Peyer's patch (tissue), 4 donors: Measurements from ENCODE around the gene EVI2B. TPM values are rescaled to one million over a fixed set of nuclear protein-coding genes. Genes with fewer than 3 reads are reported as not detected.
"Not testable (repeated sequence)": the region's sequence is repeated elsewhere in the genome, so short reads cannot be mapped to it uniquely, and the experiment has no call there.

Experiments
- DNase-seq, 3 donors: peaks; one replicate each; pipeline ENCODE4 v3.0.0-alpha.2; 2017 to 2019
- H3K27ac ChIP-seq, 4 donors: fragments of 200-600 bp; sonication (generic); one replicate each; pipeline ENCODE4 v1.5.1; 2016 to 2019
- H3K27me3 ChIP-seq, 2 donors: fragments of 200-600 bp; sonication (generic); one replicate each; pipeline ENCODE4 v1.5.1; 2019
- H3K36me3 ChIP-seq, 3 donors: fragments of 200-600 bp; sonication (generic); one replicate each; pipeline ENCODE4 v1.5.1; 2016 to 2019
- H3K4me1 ChIP-seq, 4 donors: fragments of 200-600 bp; sonication (generic); one replicate each; pipeline ENCODE4 v1.5.1; 2016 to 2019
- H3K4me3 ChIP-seq, 4 donors: fragments of 200-600 bp; sonication (generic); 1 replicate in 3 of 4; 2 replicates in 1 of 4; pipeline ENCODE4 v1.5.1; 2016 to 2019; ENCODE audit warnings: mild to moderate bottlenecking in 1 of 4
- H3K9me3 ChIP-seq, 4 donors: fragments of 200-600 bp; sonication (generic); one replicate each; pipeline ENCODE4 v1.5.1; 2016 to 2019; ENCODE audit warnings: mild to moderate bottlenecking in 1 of 4
- CTCF ChIP-seq, 6 experiments: fragments of 450-650 bp in 4 of 6; fragments of 200-600 bp in 2 of 6; sonication (generic) in 1 of 6; IDR thresholded peaks; one replicate each; pipeline ENCODE4 v1.5.1; 2017 to 2019; ENCODE audit warnings: antibody characterized with exemption in 6 of 6, mild to moderate bottlenecking in 3 of 6, moderate library complexity in 1 of 6
- POLR2A ChIP-seq, 2 donors: fragments of 450-650 bp; IDR thresholded peaks; one replicate each; pipeline ENCODE4 v1.5.1; 2017; ENCODE audit warnings: antibody characterized with exemption in 2 of 2, mild to moderate bottlenecking in 2 of 2, moderate library complexity in 2 of 2
- total RNA-seq, 4 donors: library from RNA; depleted of rRNA; stranded (reverse); fragments of >200 nt; gene quantifications; one replicate each; pipeline ENCODE4 v1.1.0, GENCODE V29; 2016

The EVI2B gene
- total RNA-seq, 4 donors from 2014 or later = 5.6 to 70.1 (median 8.7) TPM

GRCh38 chr17:31269036-31269577 is 44.7 kb downstream of the EVI2B start:
- DNase-seq = no peak
- H3K9me3 ChIP-seq = no peaks in the 10 kb centered on the region
- no peak overlapping the region for H3K4me3 ChIP-seq
- peaks cover 0 to 39% (median 0%) of the 10 kb centered on the region in 3 donors for H3K36me3 ChIP-seq
- no peak overlapping the region for H3K27ac ChIP-seq
- H3K4me1 ChIP-seq = no peaks in the 10 kb centered on the region
- H3K27me3 ChIP-seq = no peaks in the 10 kb centered on the region
- TF ChIP-seq POLR2A (IDR thresholded peaks at IDR 0.05) (no peak), CTCF (IDR thresholded peaks at IDR 0.05) (no peak)

GRCh38 chr17:31266042-31266441 is 47.8 kb downstream of the EVI2B start:
- TF ChIP-seq CTCF (IDR thresholded peaks at IDR 0.05) (peak in 2 of 6 experiments; percentile 22 to 28), POLR2A (IDR thresholded peaks at IDR 0.05) (no peak)
- Histone ChIP-seq H3K4me1 (no peaks in the 10 kb centered on the region), H3K27me3 (no peaks in the 10 kb centered on the region), H3K4me3 (no peak overlapping the region), H3K27ac (no peak overlapping the region), H3K9me3 (no peaks in the 10 kb centered on the region), H3K36me3 (peaks cover 0 to 38% (median 0%) of the 10 kb centered on the region in 3 donors)
- DNase-seq = no peak

GRCh38 chr17:31262923-31263322 is 50.9 kb downstream of the EVI2B start:
- peaks cover 0 to 28% (median 0%) of the 10 kb centered on the region in 3 donors for H3K36me3 ChIP-seq
- H3K27ac ChIP-seq, H3K4me1 ChIP-seq, H3K27me3 ChIP-seq, H3K4me3 ChIP-seq, DNase-seq, H3K9me3 ChIP-seq: not testable (repeated sequence)

GRCh38 chr17:31261601-31262000 is 52.3 kb downstream of the EVI2B start:
- peaks cover 0 to 22% (median 0%) of the 10 kb centered on the region in 3 donors for H3K36me3 ChIP-seq
- H3K4me1 ChIP-seq = no peaks in the 10 kb centered on the region
- H3K9me3 ChIP-seq = no peaks in the 10 kb centered on the region
- no peak overlapping the region for H3K27ac ChIP-seq
- H3K4me3 ChIP-seq = no peak overlapping the region
- no peak for TF ChIP-seq POLR2A (IDR thresholded peaks at IDR 0.05)
- TF ChIP-seq CTCF (IDR thresholded peaks at IDR 0.05) = no peak
- no peaks in the 10 kb centered on the region for H3K27me3 ChIP-seq
- no peak for DNase-seq

GRCh38 chr17:31260151-31260550 is 53.7 kb downstream of the EVI2B start:
- Histone ChIP-seq H3K9me3 (no peaks in the 10 kb centered on the region), H3K4me1 (no peaks in the 10 kb centered on the region), H3K27ac (no peak overlapping the region), H3K27me3 (no peaks in the 10 kb centered on the region), H3K36me3 (peaks cover 0 to 9% (median 0%) of the 10 kb centered on the region in 3 donors), H3K4me3 (no peak overlapping the region)
- TF ChIP-seq POLR2A (IDR thresholded peaks at IDR 0.05) (no peak), CTCF (IDR thresholded peaks at IDR 0.05) (no peak)
- no peak for DNase-seq

GRCh38 chr17:31256936-31257335 is 56.9 kb downstream of the EVI2B start:
- H3K36me3 ChIP-seq = peaks cover 0 to 8% (median 0%) of the 10 kb centered on the region in 3 donors
- TF ChIP-seq CTCF (IDR thresholded peaks at IDR 0.05) = no peak
- no peak for TF ChIP-seq POLR2A (IDR thresholded peaks at IDR 0.05)
- no peaks in the 10 kb centered on the region for H3K9me3 ChIP-seq
- no peaks in the 10 kb centered on the region for H3K27me3 ChIP-seq
- H3K4me1 ChIP-seq = no peaks in the 10 kb centered on the region
- no peak for DNase-seq
- H3K27ac ChIP-seq = no peak overlapping the region
- H3K4me3 ChIP-seq = no peak overlapping the region
